ENCODE data around the gene PRKAG2.

DNA sequence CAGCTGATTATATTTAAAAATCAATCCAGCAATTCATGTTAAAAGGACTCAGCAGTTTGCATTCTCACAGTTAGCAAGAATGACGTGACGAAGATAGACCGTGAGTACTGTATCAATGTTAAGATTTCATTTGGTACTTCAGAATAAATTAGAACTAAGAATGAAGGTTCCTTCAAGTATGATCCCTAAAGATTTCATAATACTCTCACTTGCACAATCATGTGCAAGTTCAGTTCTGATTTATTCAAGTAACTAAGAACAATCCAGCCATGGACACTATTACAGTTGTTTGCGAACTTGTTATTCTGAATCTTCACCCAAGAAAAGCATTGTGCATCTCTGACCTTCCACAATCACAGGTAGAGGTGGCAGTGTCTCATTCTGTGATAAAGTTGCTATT, 365.0 kb downstream of the PRKAG2 start:
- TF ChIP-seq CTCF (conservative IDR thresholded peaks at IDR 0.05; ENCODE audit: low read depth, low read length) (no peak), EZH2phosphoT487 (IDR thresholded peaks at IDR 0.05; ENCODE audit: borderline replicate concordance, low read length) (no peak)

Measured in PC-3 (cell line).